ENCODE data around the gene DAAM1.
A peak's percentile ranks its signal among the peaks of the same experiment; 100 is the strongest.

DAAM1 gene

GRCh38 chr14:59155886-59156285, 32.6 kb upstream of the DAAM1 start:
- TF ChIP-seq CSDC2 (CRISPR knock-in tag; IDR thresholded peaks at IDR 0.05) (no peak), ZNF8 (CRISPR knock-in tag; IDR thresholded peaks at IDR 0.05) (no peak), TCF4 (CRISPR knock-in tag; IDR thresholded peaks at IDR 0.05; ENCODE audit: borderline replicate concordance) (no peak), ARNTL (CRISPR knock-in tag; IDR thresholded peaks at IDR 0.05; ENCODE audit: borderline replicate concordance, low read depth) (no peak), BACH2 (CRISPR knock-in tag; IDR thresholded peaks at IDR 0.05; ENCODE audit: borderline replicate concordance) (no peak), CREB5 (CRISPR knock-in tag; IDR thresholded peaks at IDR 0.05; ENCODE audit: low read depth) (no peak), SNAI2 (CRISPR knock-in tag; IDR thresholded peaks at IDR 0.05) (no peak), OSR1 (CRISPR knock-in tag; IDR thresholded peaks at IDR 0.05) (no peak), TOX (CRISPR knock-in tag; IDR thresholded peaks at IDR 0.05; ENCODE audit: borderline replicate concordance) (no peak), CSRNP3 (CRISPR knock-in tag; IDR thresholded peaks at IDR 0.05) (no peak)
- no peak for ATAC-seq

- peak; percentile 58 for ATAC-seq
- TF ChIP-seq ARNTL (CRISPR knock-in tag; IDR thresholded peaks at IDR 0.05; ENCODE audit: borderline replicate concordance, low read depth) (no peak), ISL1 (CRISPR knock-in tag; IDR thresholded peaks at IDR 0.05) (no peak), GLIS3 (CRISPR knock-in tag; IDR thresholded peaks at IDR 0.05) (no peak), PPARA (CRISPR knock-in tag; IDR thresholded peaks at IDR 0.05; ENCODE audit: borderline replicate concordance) (no peak), RARB (CRISPR knock-in tag; IDR thresholded peaks at IDR 0.05) (no peak), ZNF70 (CRISPR knock-in tag; IDR thresholded peaks at IDR 0.05) (no peak), OSR1 (CRISPR knock-in tag; IDR thresholded peaks at IDR 0.05) (no peak), ZFP3 (CRISPR knock-in tag; IDR thresholded peaks at IDR 0.05) (no peak), CSRNP3 (CRISPR knock-in tag; IDR thresholded peaks at IDR 0.05) (no peak), CSDC2 (CRISPR knock-in tag; IDR thresholded peaks at IDR 0.05) (no peak), TOX (CRISPR knock-in tag; IDR thresholded peaks at IDR 0.05; ENCODE audit: borderline replicate concordance) (no peak), ZNF8 (CRISPR knock-in tag; IDR thresholded peaks at IDR 0.05) (no peak), ZC3H10 (CRISPR knock-in tag; IDR thresholded peaks at IDR 0.05) (no peak), SNAI2 (CRISPR knock-in tag; IDR thresholded peaks at IDR 0.05) (no peak), POU6F1 (CRISPR knock-in tag; IDR thresholded peaks at IDR 0.05; ENCODE audit: borderline replicate concordance, low read depth) (no peak)
Measured at GRCh38 chr14:59159169-59159568, 29.3 kb upstream of the DAAM1 start.

- TF ChIP-seq ARNTL (CRISPR knock-in tag; IDR thresholded peaks at IDR 0.05; ENCODE audit: borderline replicate concordance, low read depth) (no peak), TOX (CRISPR knock-in tag; IDR thresholded peaks at IDR 0.05; ENCODE audit: borderline replicate concordance) (no peak), TSHZ2 (CRISPR knock-in tag; IDR thresholded peaks at IDR 0.05) (no peak), CSDC2 (CRISPR knock-in tag; IDR thresholded peaks at IDR 0.05) (no peak), OSR1 (CRISPR knock-in tag; IDR thresholded peaks at IDR 0.05) (no peak), ZNF565 (CRISPR knock-in tag; conservative IDR thresholded peaks at IDR 0.05; ENCODE audit: low read depth) (no peak), GLIS3 (CRISPR knock-in tag; IDR thresholded peaks at IDR 0.05) (no peak), CSRNP3 (CRISPR knock-in tag; IDR thresholded peaks at IDR 0.05) (no peak), PATZ1 (CRISPR knock-in tag; IDR thresholded peaks at IDR 0.05; ENCODE audit: borderline replicate concordance) (no peak)
- ATAC-seq = no peak
Measured at GRCh38 chr14:59160506-59160905, 28.0 kb upstream of the DAAM1 start.

Measured in SK-N-SH treated with all-trans-retinoic acid at 6 μM for 48 hours (cell line).